Transverse colon (tissue), 4 donors: ENCODE results near the gene ANKRD44. TPM values are rescaled to one million over a fixed set of nuclear protein-coding genes. Genes with fewer than 3 reads are reported as not detected.

ENCODE experiments used
- DNase-seq: peaks from one replicate; pipeline ENCODE4 v3.0.0-alpha.2; 2019
- H3K27ac ChIP-seq, 4 donors: fragments of 200-600 bp; sonication (generic); 2 replicates each; pipeline ENCODE4 v1.5.1; 2016 to 2018; ENCODE audit warnings: inconsistent platforms in 4 of 4
- H3K27me3 ChIP-seq: fragments of 200-600 bp; sonication (generic); 2 replicates; pipeline ENCODE4 v1.5.1; 2017; ENCODE audit warnings: inconsistent platforms
- H3K36me3 ChIP-seq, 4 donors: fragments of 200-600 bp; sonication (generic); 2 replicates each; pipeline ENCODE4 v1.5.1; 2017 to 2019; ENCODE audit warnings: inconsistent platforms in 4 of 4
- H3K4me1 ChIP-seq, 4 donors: fragments of 200-600 bp; sonication (generic); 2 replicates each; pipeline ENCODE4 v1.5.1; 2017 to 2020; ENCODE audit warnings: inconsistent platforms in 4 of 4
- H3K4me3 ChIP-seq, 4 donors: fragments of 200-600 bp; sonication (generic); 1 replicate in 1 of 4; 2 replicates in 3 of 4; pipeline versions ENCODE4 v1.5.1 to v1.6.1; 2017 to 2019; ENCODE audit warnings: inconsistent platforms in 4 of 4
- H3K9me3 ChIP-seq, 2 donors: fragments of 200-600 bp; sonication (generic); 2 replicates each; pipeline ENCODE4 v1.5.1; 2017 to 2019; ENCODE audit warnings: inconsistent platforms in 2 of 2
- CTCF ChIP-seq, 5 experiments: fragments of 200-600 bp in 3 of 5; fragments of 450-650 bp in 2 of 5; sonication (generic) in 3 of 5; IDR thresholded peaks; 1 replicate in 2 of 5; 2 replicates in 3 of 5; pipeline ENCODE4 v1.5.1; 2016 to 2017; ENCODE audit warnings: antibody characterized with exemption in 5 of 5, inconsistent platforms in 3 of 5, mild to moderate bottlenecking in 2 of 5, moderate library complexity in 1 of 5
- EP300 ChIP-seq: sonication (generic); formaldehyde crosslinking; IDR thresholded peaks from one replicate; pipeline ENCODE4 v1.6.1; 2017; ENCODE audit warnings: antibody characterized with exemption, low read depth
- POLR2A ChIP-seq: fragments of 450-650 bp; IDR thresholded peaks from one replicate; pipeline ENCODE4 v1.6.1; 2016; ENCODE audit warnings: antibody characterized with exemption, mild to moderate bottlenecking, moderate library complexity
- POLR2AphosphoS5 ChIP-seq, 3 donors: sonication (generic); formaldehyde crosslinking; IDR thresholded peaks; one replicate each; pipeline ENCODE4 v1.6.1; 2016; ENCODE audit warnings: antibody characterized with exemption in 3 of 3
- WGBS, 2 donors: methylation state at CpG; one replicate each; pipeline ENCODE4 v1.1.5; 2018; ENCODE audit warnings: low coverage in 1 of 2; 5-methylcytosine and 5-hydroxymethylcytosine counted together
- in situ Hi-C, 4 donors: fragments of 200-750 bp; cut with MboI; loops; one replicate each; pipeline versions ENCODE4 v1.15.0 to v1.15.1; 2017; ENCODE audit warnings: low sequenced_read_pairs in 3 of 4, low pct_ligation_motif_present in 1 of 4, low pct_unique_long_range_greater_than_20kb in 1 of 4
- intact Hi-C: fragments of 100-400 bp; cut with DNase I; formaldehyde crosslinking; loops from one replicate; pipeline ENCODE4 v1.15.1; 2023; ENCODE audit warnings: low total_unique reads
- total RNA-seq, 4 donors: library from RNA; depleted of rRNA; stranded (reverse); fragments of >200 nt; gene quantifications; one replicate each; pipeline ENCODE4 v1.1.0, GENCODE V29; 2016

The ANKRD44 gene
- total RNA-seq, 4 donors from 2014 or later: 13.9 to 46.8 (median 27.5) TPM

- no peak overlapping the region for H3K27ac ChIP-seq
- peaks cover 4 to 30% (median 5%) of the 10 kb centered on the region in 4 donors for H3K4me1 ChIP-seq
- in situ Hi-C loops: loop anchor here in 1 of 4 donors (10.0 kb wide), 1 partner anchor 45 kb away; no protein-coding TSS in a partner anchor
- H3K27me3 ChIP-seq: no peaks in the 10 kb centered on the region
- DNase-seq: no peak
- H3K36me3 ChIP-seq: no peaks in the 10 kb centered on the region
- no peak overlapping the region for H3K4me3 ChIP-seq
- no peaks in the 10 kb centered on the region for H3K9me3 ChIP-seq
- TF ChIP-seq CTCF (IDR thresholded peaks at IDR 0.05): no peak
- no peak for TF ChIP-seq POLR2AphosphoS5 (IDR thresholded peaks at IDR 0.05)
- no peak for TF ChIP-seq POLR2A
- no peak for TF ChIP-seq EP300
- WGBS, 2 donors: 68 to 70% methylated on average over 3 to 4 of the region's 4 CpGs
- intact Hi-C loops: no loop called here
Measured at GRCh38 chr2:197159661-197160211, 150.8 kb downstream of the ANKRD44 start.

- intact Hi-C loops: no loop called here
- peak overlapping the region in 2 of 4 donors; percentile 4 to 37 for H3K27ac ChIP-seq
- H3K4me3 ChIP-seq: no peak overlapping the region
- H3K36me3 ChIP-seq: no peaks in the 10 kb centered on the region
- in situ Hi-C loops: no loop called here
- WGBS, 2 donors: 55 to 56% methylated on average over 6 to 7 of the region's 7 CpGs
- TF ChIP-seq EP300: no peak
- TF ChIP-seq CTCF (IDR thresholded peaks at IDR 0.05): no peak
- TF ChIP-seq POLR2A: no peak
- no peak for TF ChIP-seq POLR2AphosphoS5 (IDR thresholded peaks at IDR 0.05)
- DNase-seq: no peak
- H3K9me3 ChIP-seq: no peaks in the 10 kb centered on the region
- H3K4me1 ChIP-seq: peaks cover 4 to 25% (median 5%) of the 10 kb centered on the region in 4 donors
- no peaks in the 10 kb centered on the region for H3K27me3 ChIP-seq
Measured at GRCh38 chr2:197158591-197159550, 151.7 kb downstream of the ANKRD44 start.

- H3K27me3 ChIP-seq: no peaks in the 10 kb centered on the region
- H3K4me3 ChIP-seq: no peak overlapping the region
- no peaks in the 10 kb centered on the region for H3K9me3 ChIP-seq
- H3K27ac ChIP-seq: peak overlapping the region in 2 of 4 donors; percentile 4 to 37
- peaks cover 4 to 31% (median 5%) of the 10 kb centered on the region in 4 donors for H3K4me1 ChIP-seq
- in situ Hi-C loops: no loop called here
- intact Hi-C loops: no loop called here
- WGBS, 2 donors: 59 to 76% methylated on average over 7 to 9 of the region's 9 CpGs
- TF ChIP-seq CTCF (IDR thresholded peaks at IDR 0.05) (no peak), EP300 (no peak), POLR2A (no peak), POLR2AphosphoS5 (IDR thresholded peaks at IDR 0.05) (no peak)
- no peaks in the 10 kb centered on the region for H3K36me3 ChIP-seq
- no peak for DNase-seq
Measured at GRCh38 chr2:197157879-197158537, 152.6 kb downstream of the ANKRD44 start.

- no peak for TF ChIP-seq POLR2AphosphoS5 (IDR thresholded peaks at IDR 0.05)
- TF ChIP-seq POLR2A: no peak
- TF ChIP-seq EP300: no peak
- TF ChIP-seq CTCF (IDR thresholded peaks at IDR 0.05): no peak
- 71 to 74% methylated on average over 6 of the region's 6 CpGs for WGBS, 2 donors
- Histone ChIP-seq H3K4me1 (peaks cover 4 to 31% (median 5%) of the 10 kb centered on the region in 4 donors), H3K27ac (no peak overlapping the region), H3K4me3 (no peak overlapping the region), H3K9me3 (no peaks in the 10 kb centered on the region), H3K27me3 (no peaks in the 10 kb centered on the region), H3K36me3 (no peaks in the 10 kb centered on the region)
- in situ Hi-C loops: no loop called here
- intact Hi-C loops: no loop called here
- DNase-seq: no peak
Measured at GRCh38 chr2:197156771-197157170, 153.8 kb downstream of the ANKRD44 start.
